D721Med (cell line): ENCODE results near the gene TRAPPC6A.

ENCODE experiments used
- DNase-seq: peaks from one replicate; pipeline ENCODE4 v3.0.0; 2011; ENCODE audit warnings: low spot score; ENCODE audit not compliant: insufficient read length
- FAIRE-seq: peaks from 2 replicates; lab custom pipeline; 2011; peaks lifted over from hg19 to GRCh38; lab: Jason Lieb, UNC
- CTCF ChIP-seq: IDR thresholded peaks from 2 replicates; pipeline ENCODE4 v1.5.1; 2012; ENCODE audit warnings: mild to moderate bottlenecking, control low read depth; ENCODE audit not compliant: insufficient read depth; ENCODE audit errors: missing control alignments

The TRAPPC6A gene

DNA sequence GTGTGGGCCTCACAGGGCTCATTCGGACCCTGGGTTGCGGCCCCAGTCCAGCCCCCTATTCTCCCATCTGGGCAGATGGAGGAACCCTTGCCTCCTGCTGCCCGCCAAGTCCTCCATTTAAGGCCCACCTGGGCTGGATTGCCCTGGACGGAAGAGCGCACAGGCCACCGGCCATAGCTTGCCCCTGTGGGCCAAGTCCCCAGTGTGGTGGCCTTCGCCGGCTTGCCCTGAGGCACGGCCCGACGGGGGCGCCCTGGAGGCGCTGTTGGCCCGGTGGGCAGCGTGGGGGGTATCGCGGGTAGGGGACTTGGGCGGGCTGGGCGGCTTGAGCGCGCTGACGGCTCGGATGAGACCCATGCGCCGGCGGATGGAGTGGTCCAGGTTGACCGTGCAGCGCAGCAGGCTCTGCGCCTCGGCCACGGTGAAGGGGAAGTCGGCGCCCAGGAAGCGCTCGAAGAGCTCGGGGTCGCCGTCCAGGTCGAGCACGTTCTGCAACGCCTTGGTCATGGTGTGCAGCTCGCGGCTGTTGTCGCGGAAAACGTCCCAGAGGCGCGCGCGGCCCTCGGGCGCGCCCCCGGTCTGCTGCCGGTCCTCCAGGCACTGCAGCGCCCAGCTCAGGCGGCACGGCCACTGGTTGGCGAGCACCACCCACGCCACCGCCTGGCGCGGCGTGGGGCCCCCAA lies 26.1 kb downstream of the TRAPPC6A start:
- FAIRE-seq = no peak

DNA sequence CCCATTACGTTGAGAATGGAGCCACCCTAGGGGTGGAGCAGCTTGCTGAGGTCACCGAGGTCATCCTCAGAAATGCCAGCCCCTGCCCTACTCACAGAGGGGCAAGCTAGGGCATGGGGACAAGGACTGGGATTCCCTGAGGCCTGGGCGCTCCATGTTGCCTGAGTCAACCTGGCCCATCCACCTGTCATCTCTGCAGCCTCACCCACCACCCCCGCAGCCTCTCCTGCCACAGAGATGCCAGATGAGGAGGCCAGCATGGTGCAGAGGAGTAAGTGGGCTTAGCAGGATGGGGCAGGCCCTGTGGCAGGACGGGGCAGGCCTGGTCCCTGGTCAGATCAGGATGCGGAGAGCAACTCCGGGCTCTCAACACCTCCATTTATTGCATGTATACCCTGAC lies 26.7 kb downstream of the TRAPPC6A start:
- FAIRE-seq (no peak), DNase-seq (no peak)
- TF ChIP-seq CTCF = no peak

More for the DNA sequence above, 26.1 kb downstream of the TRAPPC6A start:
- no peak for DNase-seq
- TF ChIP-seq CTCF = no peak

DNA sequence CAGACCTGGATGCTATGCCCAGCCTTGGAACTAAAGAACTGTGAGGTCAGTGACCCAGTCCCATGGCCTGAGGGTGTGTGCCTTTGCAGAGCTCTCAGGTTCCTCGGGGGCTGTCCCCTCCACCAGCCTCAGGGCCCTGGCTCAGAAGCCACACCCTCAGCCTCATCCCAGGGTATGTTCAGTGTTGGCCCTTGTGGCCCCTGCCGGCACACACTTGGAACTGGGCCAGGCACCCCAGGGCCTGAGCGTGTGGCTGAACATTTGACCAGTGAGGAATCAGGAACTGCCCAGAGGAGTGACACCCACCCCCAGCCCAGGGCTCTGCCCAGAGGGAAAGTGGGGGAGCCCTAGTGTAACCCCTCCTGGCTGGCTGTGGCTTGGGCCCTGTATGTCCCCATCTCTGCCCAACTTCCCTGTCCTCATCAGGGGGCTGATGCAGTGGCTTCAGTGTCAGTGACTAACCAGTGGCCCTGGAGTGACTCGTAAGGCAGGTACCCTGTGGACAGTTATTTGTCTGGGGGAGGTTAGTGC lies 27.2 kb downstream of the TRAPPC6A start:
- FAIRE-seq (no peak), DNase-seq (no peak)
- no peak for TF ChIP-seq CTCF

- FAIRE-seq = no peak
- TF ChIP-seq CTCF = no peak
- DNase-seq = no peak
Observed at GRCh38 chr19:45150180-45150579, 27.9 kb downstream of the TRAPPC6A start.

DNA sequence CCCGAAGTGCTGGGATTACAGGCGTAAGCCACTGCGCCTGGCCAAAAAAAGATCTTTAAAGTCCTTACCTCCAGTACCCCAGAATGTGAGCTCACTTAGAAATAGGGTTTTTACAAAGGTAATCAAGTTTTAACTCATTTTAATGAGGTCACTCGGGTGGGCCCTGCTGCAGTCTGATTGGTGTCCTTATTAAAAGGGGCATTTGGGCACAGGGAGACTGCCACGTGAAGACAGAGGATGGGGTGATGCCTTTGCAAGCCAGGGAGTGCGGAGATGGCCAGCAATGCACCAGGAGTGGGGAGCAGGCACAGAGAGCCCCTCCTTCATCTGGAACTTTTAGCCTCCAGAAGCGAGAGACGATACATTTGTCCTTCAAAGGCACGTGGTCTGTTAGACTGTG lies 28.9 kb downstream of the TRAPPC6A start:
- FAIRE-seq (no peak), DNase-seq (no peak)
- TF ChIP-seq CTCF = no peak

- DNase-seq = no peak
- FAIRE-seq = no peak
- no peak for TF ChIP-seq CTCF
Observed at GRCh38 chr19:45147835-45148676, 30.0 kb downstream of the TRAPPC6A start.

DNA sequence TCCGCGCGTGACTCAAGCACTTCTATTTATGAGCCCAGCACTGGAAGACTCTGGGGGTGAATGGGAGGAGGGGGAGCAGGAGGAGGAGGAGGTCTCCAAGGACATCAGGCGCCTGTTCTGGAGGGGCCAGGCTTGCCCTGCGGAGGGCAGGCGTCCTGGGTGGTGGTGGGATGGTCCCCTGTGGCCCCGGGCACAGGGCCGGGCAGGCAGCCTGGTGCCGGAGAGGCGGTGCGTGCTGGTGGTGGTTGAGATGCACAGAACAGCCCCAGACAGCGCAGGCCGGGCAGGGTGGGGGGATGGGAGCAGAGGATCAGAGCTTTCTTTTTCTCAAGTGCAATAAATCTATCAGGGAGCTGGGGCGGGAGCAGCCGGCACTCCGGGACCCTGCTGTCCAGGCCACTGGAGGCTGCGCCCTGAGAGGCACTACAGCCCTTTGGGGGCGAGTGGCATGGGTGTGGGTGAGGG lies 31.3 kb downstream of the TRAPPC6A start:
- no peak for TF ChIP-seq CTCF
- no peak for DNase-seq
- no peak for FAIRE-seq
